Activated T-cell treated with anti-CD3 and anti-CD28 coated beads, Interleukin-2, amount 50 U/mL, for 4 hours (primary cell): Measurements from ENCODE around the gene PRKCA. TPM values are rescaled to one million over a fixed set of nuclear protein-coding genes. Genes with fewer than 3 reads are reported as not detected.
A peak's percentile ranks its signal among the peaks of the same experiment; 100 is the strongest.
"Not testable (repeated sequence)": the region's sequence is repeated elsewhere in the genome, so short reads cannot be mapped to it uniquely, and the experiment has no call there.

Source experiments
- ATAC-seq, 2 donors: fragments of 200-7000 bp; cut with Tn5 transposase; one replicate each; pipeline ENCODE4 v1.10.0; 2021
- DNase-seq: peaks from one replicate; pipeline ENCODE4 v3.0.0-alpha.2; 2020
- H3K27me3 Mint-ChIP-seq: one replicate; pipeline ENCODE4 v1.8.0; 2021; ENCODE audit warnings: low read depth, mixed read lengths
- H3K36me3 Mint-ChIP-seq: one replicate; pipeline ENCODE4 v1.8.0; 2022; ENCODE audit warnings: mixed read lengths; ENCODE audit not compliant: insufficient read depth
- H3K4me1 Mint-ChIP-seq: one replicate; pipeline ENCODE4 v1.8.0; 2021; ENCODE audit warnings: low read depth, mixed read lengths
- H3K4me3 Mint-ChIP-seq: one replicate; pipeline ENCODE4 v1.8.0; 2021; ENCODE audit warnings: mild to moderate bottlenecking, moderate library complexity, mixed read lengths
- H3K9me3 Mint-ChIP-seq: one replicate; pipeline ENCODE4 v1.8.0; 2021; ENCODE audit warnings: mixed read lengths
- total RNA-seq, 3 donors: library from RNA; stranded (reverse); gene quantifications; one replicate each; pipeline ENCODE4 v1.2.1, GENCODE V29; 2021

PRKCA gene
- total RNA-seq, 3 donors from 2014 or later = 79.4 to 114 (median 95.3) TPM

DNA sequence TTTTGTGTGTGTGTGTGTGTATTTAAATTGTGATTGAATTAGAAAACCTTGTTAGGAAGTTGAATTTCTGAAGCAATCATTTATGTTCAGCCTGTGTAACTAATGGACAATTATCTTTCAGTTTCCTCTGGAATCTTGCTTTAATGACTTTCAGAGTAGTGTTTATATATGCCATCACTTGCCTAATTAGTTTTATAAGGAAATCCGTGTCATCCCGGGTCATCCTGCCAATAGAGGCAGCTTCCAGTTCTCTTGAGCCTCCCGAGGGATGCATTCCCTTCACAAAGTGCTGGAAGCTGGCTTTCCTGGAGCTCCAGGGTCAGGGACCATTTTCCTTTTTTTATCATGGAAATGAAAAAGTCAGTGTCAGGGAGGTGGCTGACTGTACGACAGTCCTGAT is 42.9 kb downstream of the PRKCA start:
- H3K27me3 Mint-ChIP-seq = no peaks in the 10 kb centered on the region
- ATAC-seq (no peak), DNase-seq (no peak)
- no peaks in the 10 kb centered on the region for H3K9me3 Mint-ChIP-seq
- peaks cover 6% of the 10 kb centered on the region for H3K36me3 Mint-ChIP-seq
- peaks cover 58% of the 10 kb centered on the region for H3K4me1 Mint-ChIP-seq
- no peak overlapping the region for H3K4me3 Mint-ChIP-seq

DNA sequence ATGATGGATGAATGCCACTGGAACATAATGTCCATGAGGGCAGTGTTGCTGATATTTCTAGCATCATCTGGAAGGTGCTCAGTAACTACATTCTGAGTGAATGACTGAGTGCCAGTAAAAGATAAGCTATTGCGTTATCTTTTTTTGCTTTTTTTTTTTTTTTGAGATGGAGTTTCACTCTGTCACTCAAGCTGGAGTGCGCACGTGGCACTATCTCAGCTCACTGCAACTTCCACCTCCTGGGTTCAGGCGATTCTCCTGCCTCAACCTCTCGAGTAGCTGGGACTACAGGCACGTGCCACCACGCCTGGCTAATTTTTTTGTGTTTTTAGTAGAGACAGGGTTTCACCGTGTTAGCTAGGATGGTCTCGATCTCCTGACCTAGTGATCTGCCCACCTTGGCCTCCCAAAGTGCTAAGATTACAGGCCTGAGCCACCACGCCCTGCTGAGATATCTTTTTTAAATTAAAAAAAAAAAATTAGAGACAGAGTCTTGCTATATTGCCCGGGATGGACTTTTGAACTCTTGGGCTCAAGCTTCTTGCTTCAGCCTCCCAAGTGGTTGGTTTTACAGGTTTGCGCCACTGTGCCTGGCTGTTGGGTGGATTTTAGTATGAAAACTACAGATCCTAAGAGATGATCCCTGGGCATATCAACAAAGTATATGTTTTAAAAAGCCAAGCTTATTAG is 43.7 kb downstream of the PRKCA start:
- H3K4me3 Mint-ChIP-seq, H3K36me3 Mint-ChIP-seq, H3K9me3 Mint-ChIP-seq, H3K27me3 Mint-ChIP-seq, ATAC-seq, DNase-seq: not testable (repeated sequence)
- H3K4me1 Mint-ChIP-seq = peaks cover 55% of the 10 kb centered on the region

DNA sequence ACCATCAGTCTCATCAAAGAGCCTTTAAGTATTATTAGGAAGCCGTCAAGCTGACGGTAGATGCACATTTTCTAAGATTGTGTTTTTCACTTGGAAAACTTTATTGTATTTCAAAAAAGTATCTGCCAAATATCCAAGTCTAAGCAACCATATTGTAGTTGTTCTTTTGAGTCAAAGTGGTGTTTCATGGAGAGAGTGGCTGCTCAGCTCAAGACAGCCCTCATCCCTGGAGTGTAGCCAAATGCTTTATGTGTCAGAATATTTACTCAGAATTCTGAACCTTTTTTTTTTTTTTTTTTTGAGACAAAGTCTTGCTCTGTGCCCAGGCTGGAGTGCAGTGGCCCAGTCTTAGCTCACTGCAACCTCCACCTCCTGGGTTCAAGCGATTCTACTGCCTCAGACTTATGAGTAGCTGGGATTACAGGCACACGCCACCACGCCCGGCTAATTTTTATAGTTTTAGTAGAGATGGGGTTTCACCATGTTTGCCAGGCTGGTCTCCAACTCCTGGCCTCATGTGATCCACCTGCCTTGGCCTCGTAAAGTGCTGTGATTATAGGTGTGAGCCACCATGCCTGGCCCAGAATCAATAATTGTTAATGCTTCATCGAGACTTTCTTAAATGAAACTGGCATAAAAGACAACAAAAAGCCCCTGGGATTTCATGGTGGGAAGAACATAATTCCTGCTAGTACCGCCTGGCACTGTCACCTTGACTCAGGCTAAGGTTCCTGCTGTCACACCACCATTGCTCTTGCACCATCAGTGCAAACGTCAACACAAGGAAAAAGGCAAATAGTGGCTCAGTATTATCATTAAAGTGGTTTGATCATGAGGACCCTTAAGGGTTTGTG is 45.5 kb downstream of the PRKCA start:
- peaks cover 61% of the 10 kb centered on the region for H3K4me1 Mint-ChIP-seq
- H3K4me3 Mint-ChIP-seq = no peak overlapping the region
- H3K36me3 Mint-ChIP-seq = peaks cover 9% of the 10 kb centered on the region
- no peaks in the 10 kb centered on the region for H3K27me3 Mint-ChIP-seq
- DNase-seq (no peak), ATAC-seq (peak; percentile 30 to 36)
- no peaks in the 10 kb centered on the region for H3K9me3 Mint-ChIP-seq

DNA sequence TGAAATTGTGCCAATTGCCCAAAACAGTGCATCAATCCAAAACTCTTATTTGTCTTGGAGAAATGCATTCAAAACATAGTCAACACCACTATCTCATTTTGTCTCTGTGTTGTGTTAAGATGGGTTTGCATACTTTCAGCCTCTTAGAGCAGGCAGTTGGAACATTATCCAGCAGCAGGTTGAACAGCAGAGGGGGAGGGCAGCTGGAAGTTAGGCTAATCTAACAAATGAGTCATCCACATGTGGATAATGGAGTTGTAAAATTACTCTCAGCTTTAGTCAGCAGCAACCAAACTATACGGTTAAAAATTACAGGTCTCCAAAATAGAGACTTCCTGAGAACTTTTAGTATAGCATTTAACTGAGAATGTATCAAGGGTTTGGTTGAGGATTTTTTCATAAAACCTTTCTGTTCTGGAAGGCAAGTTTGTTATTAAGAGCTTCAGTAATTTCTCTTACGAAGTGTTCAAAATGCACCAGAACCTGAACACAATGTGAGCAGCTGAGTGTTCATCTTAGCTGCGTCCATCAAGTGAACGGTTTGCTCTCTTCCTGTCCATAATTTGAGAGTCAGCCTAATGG is 46.3 kb downstream of the PRKCA start:
- Mint-ChIP-seq H3K36me3 (peaks cover 4% of the 10 kb centered on the region), H3K4me1 (peaks cover 60% of the 10 kb centered on the region), H3K27me3 (no peaks in the 10 kb centered on the region), H3K4me3 (no peak overlapping the region), H3K9me3 (no peaks in the 10 kb centered on the region)
- peak; percentile 76 to 78 for ATAC-seq
- no peak for DNase-seq

DNA sequence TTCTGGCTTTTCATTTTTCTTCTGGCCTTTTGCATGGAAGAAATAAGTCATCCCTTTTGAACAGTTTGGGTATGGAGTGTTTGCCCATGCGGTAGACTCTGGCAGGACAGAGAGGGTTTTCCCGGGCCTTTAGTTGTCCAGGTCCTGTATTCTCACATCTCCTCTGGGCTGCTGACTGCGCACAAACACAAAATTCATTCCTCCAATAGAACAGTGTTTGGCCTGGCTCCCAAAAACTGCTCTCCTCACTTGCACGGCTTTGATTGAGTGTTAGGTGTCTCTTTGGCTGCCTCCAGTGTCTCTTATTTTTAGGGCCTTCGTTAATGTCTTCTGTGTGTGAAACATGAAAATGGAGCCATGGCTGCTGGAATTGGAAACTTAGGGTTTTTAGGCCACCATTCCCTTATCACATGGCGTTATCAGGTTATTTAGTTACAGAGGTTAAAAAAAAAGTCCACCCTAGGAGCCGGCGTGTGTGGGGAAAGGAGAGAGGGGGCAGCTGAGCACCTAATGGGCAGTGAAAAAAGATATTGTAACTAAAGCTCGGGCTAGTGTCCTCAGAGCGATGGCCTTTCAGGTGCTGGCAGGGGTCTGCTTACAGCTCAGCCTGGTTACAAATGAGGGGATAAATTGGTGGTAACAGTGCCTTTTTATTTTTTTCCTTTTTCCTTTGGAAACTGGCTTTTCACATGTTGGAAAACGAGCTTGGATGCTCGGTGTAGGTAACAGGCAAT is 47.3 kb downstream of the PRKCA start:
- no peak for ATAC-seq
- H3K36me3 Mint-ChIP-seq = peaks cover 6% of the 10 kb centered on the region
- no peak overlapping the region for H3K4me3 Mint-ChIP-seq
- no peak for DNase-seq
- peaks cover 67% of the 10 kb centered on the region for H3K4me1 Mint-ChIP-seq
- H3K9me3 Mint-ChIP-seq = no peaks in the 10 kb centered on the region
- H3K27me3 Mint-ChIP-seq = no peaks in the 10 kb centered on the region

DNA sequence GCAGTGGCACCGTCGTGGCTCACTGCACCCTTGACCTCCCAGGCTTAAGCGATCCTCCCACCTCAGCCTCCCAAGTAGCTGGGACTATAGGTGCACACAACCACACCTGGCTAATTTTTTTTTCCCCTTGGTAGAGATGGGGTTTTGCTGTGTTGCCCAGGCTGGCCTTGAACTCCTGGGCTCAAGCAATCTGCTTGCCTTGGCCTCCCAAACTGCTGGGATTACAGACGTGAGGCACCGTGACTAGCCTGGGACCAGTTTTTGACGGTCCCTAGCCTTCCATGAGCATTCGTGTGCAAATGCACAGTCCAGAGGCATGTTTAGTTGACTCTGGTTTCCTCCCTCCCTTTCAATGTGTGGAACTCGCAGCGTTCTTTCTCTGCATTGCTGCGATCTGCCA is 48.2 kb downstream of the PRKCA start:
- not testable (repeated sequence) for H3K9me3 Mint-ChIP-seq, DNase-seq, ATAC-seq, H3K4me3 Mint-ChIP-seq, H3K36me3 Mint-ChIP-seq, H3K27me3 Mint-ChIP-seq
- H3K4me1 Mint-ChIP-seq = peaks cover 73% of the 10 kb centered on the region

DNA sequence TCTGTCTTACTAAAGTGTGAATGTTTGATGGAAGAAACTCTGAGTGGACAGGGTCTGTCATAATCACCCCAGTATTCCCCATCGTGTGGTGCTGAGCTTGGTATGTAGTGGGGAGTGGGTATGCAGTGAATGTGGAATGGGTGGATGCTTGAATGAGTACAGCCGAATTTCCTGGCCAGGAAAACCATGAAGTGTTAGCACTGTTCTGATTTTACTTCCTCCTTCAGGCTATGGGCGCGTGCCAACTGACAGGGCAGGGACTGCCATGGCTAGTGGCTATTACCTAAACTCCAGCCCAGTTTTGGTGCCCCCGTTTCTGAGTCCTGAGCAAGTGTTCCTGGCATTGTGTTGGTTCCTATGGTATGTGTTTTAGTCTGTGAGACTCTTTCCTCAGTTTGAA is 48.6 kb downstream of the PRKCA start:
- DNase-seq = no peak
- peaks cover 6% of the 10 kb centered on the region for H3K36me3 Mint-ChIP-seq
- ATAC-seq = no peak
- H3K4me1 Mint-ChIP-seq = peaks cover 73% of the 10 kb centered on the region
- H3K27me3 Mint-ChIP-seq = no peaks in the 10 kb centered on the region
- H3K9me3 Mint-ChIP-seq = no peaks in the 10 kb centered on the region
- no peak overlapping the region for H3K4me3 Mint-ChIP-seq

DNA sequence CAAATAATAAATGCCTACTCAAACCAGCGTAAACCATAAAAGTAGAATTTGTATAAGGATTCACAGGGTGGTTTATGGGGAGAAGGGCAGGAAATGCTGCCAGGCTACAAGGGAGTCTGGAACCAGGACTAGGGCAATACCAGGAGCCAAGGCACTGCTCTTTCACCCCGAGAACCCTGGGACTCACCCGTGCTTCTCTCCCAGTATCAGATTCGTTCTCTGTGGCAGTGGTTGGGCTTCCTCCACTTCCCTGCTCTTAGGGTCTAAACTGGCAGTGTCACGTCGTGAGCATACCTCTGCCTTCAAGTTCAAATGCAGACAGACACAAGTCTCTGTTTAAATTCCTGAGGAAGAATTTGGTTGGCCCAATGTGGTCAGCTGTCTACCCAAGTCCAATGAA is 49.3 kb downstream of the PRKCA start:
- H3K36me3 Mint-ChIP-seq = peaks cover 6% of the 10 kb centered on the region
- no peak overlapping the region for H3K4me3 Mint-ChIP-seq
- ATAC-seq (no peak), DNase-seq (no peak)
- no peaks in the 10 kb centered on the region for H3K9me3 Mint-ChIP-seq
- H3K27me3 Mint-ChIP-seq = no peaks in the 10 kb centered on the region
- H3K4me1 Mint-ChIP-seq = peaks cover 73% of the 10 kb centered on the region

DNA sequence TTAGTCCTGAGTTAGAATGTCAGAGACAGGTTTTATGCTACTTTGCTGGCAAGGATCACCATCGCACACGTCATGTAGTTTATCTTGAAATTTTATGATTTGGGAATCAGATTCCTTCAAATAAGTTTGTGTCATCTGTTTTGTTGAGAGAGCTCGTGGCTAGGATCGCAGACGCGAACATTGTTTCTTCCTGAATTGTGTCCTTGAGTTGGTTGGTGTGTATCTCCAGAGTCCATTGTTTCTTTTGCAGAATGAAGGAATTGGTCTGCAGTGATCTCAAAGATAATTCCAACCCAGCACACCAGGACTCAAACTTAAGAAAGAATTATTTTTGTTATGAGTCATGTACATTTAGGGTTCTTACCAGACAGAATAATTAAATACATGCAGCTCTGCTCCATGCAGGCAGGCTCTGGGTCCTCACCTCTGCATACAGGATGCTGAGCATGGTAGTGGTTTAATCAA is 51.6 kb downstream of the PRKCA start:
- H3K36me3 Mint-ChIP-seq = peaks cover 6% of the 10 kb centered on the region
- no peak for ATAC-seq

DNA sequence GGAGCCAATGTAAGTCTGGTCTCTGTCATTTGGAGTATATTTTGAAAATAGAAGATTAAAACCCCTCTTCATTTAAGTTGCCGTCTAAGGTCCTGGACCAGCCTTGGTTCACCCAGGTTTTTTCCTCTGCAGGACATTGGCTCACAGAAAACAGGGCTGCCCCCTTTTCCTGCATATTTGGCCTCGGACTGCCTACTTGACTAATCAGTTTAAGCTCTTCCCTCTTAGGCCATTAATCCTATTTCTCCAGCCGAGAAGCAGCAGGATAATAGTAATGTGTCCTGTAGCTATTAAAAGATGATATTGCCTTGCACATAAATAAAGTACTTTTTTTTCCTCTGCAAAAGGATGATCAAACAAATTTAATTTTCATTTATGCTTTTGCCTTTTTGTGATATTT is 52.1 kb downstream of the PRKCA start:
- no peak overlapping the region for H3K4me3 Mint-ChIP-seq
- no peaks in the 10 kb centered on the region for H3K9me3 Mint-ChIP-seq
- ATAC-seq = no peak
- H3K27me3 Mint-ChIP-seq = no peaks in the 10 kb centered on the region
- H3K36me3 Mint-ChIP-seq = peaks cover 6% of the 10 kb centered on the region
- DNase-seq = no peak
- H3K4me1 Mint-ChIP-seq = peaks cover 65% of the 10 kb centered on the region

More for the DNA sequence above, 51.6 kb downstream of the PRKCA start:
- H3K9me3 Mint-ChIP-seq = no peaks in the 10 kb centered on the region
- H3K4me1 Mint-ChIP-seq = peaks cover 70% of the 10 kb centered on the region
- H3K27me3 Mint-ChIP-seq = no peaks in the 10 kb centered on the region
- no peak overlapping the region for H3K4me3 Mint-ChIP-seq
- no peak for DNase-seq

DNA sequence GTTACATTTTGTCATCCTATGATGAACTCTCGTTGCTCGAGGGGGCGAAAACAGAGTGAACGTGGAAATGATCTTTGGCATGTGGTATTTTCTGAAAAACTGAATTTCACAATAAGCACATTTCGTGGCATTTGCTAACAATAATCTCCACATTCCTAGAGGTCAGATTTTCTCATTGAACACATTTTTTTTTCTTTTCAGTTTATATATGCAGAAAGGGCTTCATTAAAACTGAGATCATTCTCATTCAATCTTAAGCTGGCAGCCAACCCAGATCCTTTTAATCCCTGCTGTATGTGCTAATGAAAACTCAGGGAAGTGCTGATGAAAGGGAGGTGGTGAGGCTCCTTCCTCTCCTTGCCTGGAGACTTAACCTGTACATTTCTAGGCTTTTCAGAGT is 52.6 kb downstream of the PRKCA start:
- Mint-ChIP-seq H3K9me3 (no peaks in the 10 kb centered on the region), H3K4me3 (no peak overlapping the region), H3K27me3 (no peaks in the 10 kb centered on the region), H3K36me3 (peaks cover 4% of the 10 kb centered on the region), H3K4me1 (peaks cover 61% of the 10 kb centered on the region)
- no peak for DNase-seq
- ATAC-seq = no peak

DNA sequence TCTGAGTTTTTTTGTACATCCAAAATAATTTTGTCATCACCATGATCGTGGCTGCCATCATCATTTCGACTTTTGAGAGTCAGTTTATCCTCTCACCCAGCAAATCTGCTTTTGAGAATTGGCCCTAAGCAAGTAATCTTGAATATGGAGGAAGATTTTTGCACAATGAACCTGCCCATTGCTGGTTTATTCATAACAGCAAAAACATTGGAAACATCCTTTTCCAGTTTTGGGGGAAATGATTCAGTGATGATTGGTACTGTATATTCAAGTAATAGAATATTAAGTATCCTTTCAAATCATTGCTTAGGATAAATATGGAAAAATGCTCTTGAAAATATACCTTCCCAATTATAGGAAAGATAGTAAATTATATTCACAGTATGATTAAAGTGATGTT is 53.1 kb downstream of the PRKCA start:
- H3K27me3 Mint-ChIP-seq = no peaks in the 10 kb centered on the region
- ATAC-seq (no peak), DNase-seq (no peak)
- peaks cover 8% of the 10 kb centered on the region for H3K36me3 Mint-ChIP-seq
- H3K4me3 Mint-ChIP-seq = no peak overlapping the region
- peaks cover 64% of the 10 kb centered on the region for H3K4me1 Mint-ChIP-seq
- H3K9me3 Mint-ChIP-seq = no peaks in the 10 kb centered on the region

DNA sequence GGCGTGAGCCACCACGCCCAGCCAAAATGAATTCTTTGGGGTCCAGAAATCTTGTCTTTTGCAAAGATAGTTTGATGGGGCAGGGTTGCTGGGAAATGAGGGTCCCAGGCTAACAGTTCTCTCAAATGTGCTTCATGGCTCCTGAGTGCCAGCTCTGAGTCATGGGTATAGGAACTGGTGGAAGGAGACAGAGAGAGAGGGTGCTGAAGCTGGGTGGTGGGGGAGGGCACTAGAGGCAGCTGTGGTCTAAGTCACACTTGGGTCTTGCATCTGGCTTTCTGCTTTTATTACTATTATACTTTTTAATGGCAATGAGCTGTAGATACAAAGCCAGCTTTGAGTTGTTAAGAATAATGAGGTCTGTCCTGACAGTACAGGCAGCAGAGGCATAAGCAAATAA is 54.6 kb downstream of the PRKCA start:
- H3K4me3 Mint-ChIP-seq = no peak overlapping the region
- H3K27me3 Mint-ChIP-seq = no peaks in the 10 kb centered on the region
- ATAC-seq (peak; percentile 56 to 75), DNase-seq (no peak)
- peaks cover 11% of the 10 kb centered on the region for H3K36me3 Mint-ChIP-seq
- no peaks in the 10 kb centered on the region for H3K9me3 Mint-ChIP-seq
- H3K4me1 Mint-ChIP-seq = peaks cover 61% of the 10 kb centered on the region

DNA sequence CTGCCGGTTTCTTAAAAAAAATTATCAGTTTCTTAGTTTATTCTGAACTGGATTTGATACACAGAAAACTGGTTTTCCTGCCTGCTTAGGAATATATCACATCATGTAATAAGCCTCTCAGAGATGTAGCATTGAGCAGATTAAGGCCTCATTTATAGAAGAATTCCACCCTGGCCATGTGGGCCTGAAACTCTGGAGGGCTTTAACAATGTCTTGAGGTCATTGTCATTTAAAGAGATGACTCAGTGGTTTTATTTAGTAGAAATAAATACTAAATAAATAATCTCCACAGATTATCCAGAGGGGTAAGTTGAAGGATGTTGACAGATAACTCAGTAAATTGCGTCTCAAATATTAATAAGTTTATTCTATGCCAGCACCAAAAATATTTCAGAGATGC is 56.9 kb downstream of the PRKCA start:
- peaks cover 62% of the 10 kb centered on the region for H3K4me1 Mint-ChIP-seq
- ATAC-seq = no peak
- peaks cover 8% of the 10 kb centered on the region for H3K36me3 Mint-ChIP-seq

More for the DNA sequence above, 56.9 kb downstream of the PRKCA start:
- no peaks in the 10 kb centered on the region for H3K9me3 Mint-ChIP-seq
- no peaks in the 10 kb centered on the region for H3K27me3 Mint-ChIP-seq
- no peak for DNase-seq
- H3K4me3 Mint-ChIP-seq = no peak overlapping the region
